Nephron (organoid): Measurements from ENCODE around the gene KCNH2.

ENCODE experiments used
- H3K27ac Mint-ChIP-seq, 3 experiments: 2 replicates each; pipeline ENCODE4 v1.8.0; 2020; ENCODE audit warnings: mixed read lengths in 3 of 3, mild to moderate bottlenecking in 2 of 3, moderate library complexity in 1 of 3
- H3K27me3 Mint-ChIP-seq: 2 replicates; pipeline ENCODE4 v1.8.0; 2021; ENCODE audit warnings: low read depth, mild to moderate bottlenecking, moderate library complexity, mixed read lengths
- H3K36me3 Mint-ChIP-seq: 2 replicates; pipeline ENCODE4 v1.8.0; 2020; ENCODE audit warnings: low read depth, mixed read lengths
- H3K4me1 Mint-ChIP-seq: 2 replicates; pipeline ENCODE4 v1.8.0; 2020; ENCODE audit warnings: mixed read lengths
- H3K4me3 Mint-ChIP-seq, 3 experiments: 2 replicates each; pipeline ENCODE4 v1.8.0; 2020; ENCODE audit warnings: mild to moderate bottlenecking in 3 of 3, mixed read lengths in 3 of 3, moderate library complexity in 2 of 3
- H3K9me3 Mint-ChIP-seq: 2 replicates; pipeline ENCODE4 v1.8.0; 2020; ENCODE audit warnings: mixed read lengths
- TF ChIP-seq, protein P1 (sequence below), 3 experiments: fragments of 200-600 bp; sonication (generic); IDR thresholded peaks; one replicate each; pipeline ENCODE4 v1.5.0; 2021; ENCODE audit warnings: antibody characterized with exemption in 3 of 3; ENCODE audit not compliant: unreplicated experiment in 3 of 3

Gene KCNH2

DNA sequence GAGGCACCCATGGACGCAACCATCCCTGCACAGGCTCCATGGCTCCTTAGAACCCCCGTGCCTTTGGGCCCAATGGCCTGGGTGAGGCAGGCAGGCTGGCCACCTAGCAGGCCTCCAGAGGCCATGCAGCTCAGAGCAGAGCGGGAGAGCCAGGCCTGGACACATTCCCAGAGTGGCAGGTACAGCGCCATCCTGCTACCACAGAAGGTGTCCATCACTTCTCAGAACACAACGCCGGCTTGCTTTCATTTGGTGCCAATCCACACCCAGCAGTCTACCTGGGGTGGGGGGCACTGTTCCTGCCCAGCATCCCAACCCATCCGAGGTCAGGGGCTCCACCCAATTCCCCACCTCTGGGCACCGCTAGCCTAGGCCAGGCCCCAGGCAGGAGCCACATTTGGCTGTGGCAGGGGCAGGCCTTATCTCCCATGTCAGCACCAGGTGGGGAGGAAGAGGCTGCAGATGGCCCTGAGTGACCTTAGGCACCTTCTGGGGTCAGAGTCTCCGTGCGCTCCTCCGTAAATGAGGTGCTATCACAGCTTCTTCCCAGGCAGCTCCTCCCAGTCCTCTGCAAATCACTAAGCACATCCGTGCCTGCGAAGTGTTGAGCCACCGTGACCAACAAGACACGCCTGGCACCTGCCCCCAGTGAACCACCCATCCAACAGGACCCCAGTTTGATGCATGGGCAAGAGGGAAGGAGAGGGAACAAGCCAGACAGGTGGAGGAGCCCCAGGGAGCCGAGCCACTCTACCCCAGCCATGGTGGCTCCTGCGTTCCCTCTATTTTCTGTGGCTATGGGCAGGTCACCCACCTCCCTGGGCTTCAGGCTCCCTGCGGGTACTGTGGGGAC, 14.2 kb downstream of the KCNH2 start:
- Mint-ChIP-seq H3K4me3 (no peak overlapping the region), H3K36me3 (no peaks in the 10 kb centered on the region), H3K27ac (no peak overlapping the region), H3K9me3 (no peaks in the 10 kb centered on the region), H3K4me1 (peaks cover 73% of the 10 kb centered on the region), H3K27me3 (peaks cover 5% of the 10 kb centered on the region)
- TF ChIP-seq, protein P1, sequence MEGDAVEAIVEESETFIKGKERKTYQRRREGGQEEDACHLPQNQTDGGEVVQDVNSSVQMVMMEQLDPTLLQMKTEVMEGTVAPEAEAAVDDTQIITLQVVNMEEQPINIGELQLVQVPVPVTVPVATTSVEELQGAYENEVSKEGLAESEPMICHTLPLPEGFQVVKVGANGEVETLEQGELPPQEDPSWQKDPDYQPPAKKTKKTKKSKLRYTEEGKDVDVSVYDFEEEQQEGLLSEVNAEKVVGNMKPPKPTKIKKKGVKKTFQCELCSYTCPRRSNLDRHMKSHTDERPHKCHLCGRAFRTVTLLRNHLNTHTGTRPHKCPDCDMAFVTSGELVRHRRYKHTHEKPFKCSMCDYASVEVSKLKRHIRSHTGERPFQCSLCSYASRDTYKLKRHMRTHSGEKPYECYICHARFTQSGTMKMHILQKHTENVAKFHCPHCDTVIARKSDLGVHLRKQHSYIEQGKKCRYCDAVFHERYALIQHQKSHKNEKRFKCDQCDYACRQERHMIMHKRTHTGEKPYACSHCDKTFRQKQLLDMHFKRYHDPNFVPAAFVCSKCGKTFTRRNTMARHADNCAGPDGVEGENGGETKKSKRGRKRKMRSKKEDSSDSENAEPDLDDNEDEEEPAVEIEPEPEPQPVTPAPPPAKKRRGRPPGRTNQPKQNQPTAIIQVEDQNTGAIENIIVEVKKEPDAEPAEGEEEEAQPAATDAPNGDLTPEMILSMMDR (IDR thresholded peaks at IDR 0.05; ENCODE audit: unreplicated experiment in 3 of 3): no peak

DNA sequence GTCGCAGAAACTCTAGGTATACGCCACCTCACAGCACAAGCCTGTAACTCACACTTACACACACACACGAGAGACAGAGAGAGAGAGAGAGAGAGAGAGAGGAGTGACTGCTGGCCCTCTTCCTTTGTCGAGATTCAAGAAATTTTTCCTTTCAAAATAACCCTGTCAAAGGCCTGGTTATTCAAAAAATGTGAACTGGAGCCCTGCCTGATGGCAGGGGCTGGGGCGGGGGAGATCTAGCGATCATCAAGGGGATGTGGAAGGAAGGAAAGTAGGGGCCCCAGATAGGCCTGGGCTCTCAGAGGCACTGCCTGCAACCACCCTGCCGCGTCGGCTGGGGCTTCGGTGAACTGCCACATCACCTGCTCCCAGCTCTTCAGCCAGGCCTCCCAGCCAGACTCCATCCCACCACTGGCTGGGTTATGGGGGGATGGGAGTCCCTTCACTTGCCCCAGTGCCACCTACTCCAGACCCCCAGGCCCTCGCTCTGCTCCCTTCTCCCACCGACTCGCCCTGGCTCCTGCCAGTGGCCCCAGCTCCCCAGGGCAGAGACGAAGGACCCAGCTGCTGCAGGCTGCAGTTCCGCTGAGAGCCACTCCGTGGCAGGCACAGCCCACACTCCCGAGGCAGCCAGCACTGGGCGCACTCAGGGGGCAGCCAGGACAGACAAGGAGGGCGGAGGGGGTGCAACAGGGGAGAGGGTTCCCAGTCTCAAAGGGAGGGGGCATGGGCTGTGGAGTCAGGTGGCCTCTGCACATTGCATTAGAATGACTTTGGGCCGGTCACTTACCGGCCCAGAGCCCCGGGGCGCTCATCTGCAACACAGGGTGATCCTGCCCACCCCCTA, 15.3 kb downstream of the KCNH2 start:
- Mint-ChIP-seq H3K9me3 (no peaks in the 10 kb centered on the region), H3K36me3 (no peaks in the 10 kb centered on the region), H3K4me1 (peaks cover 63% of the 10 kb centered on the region), H3K4me3 (peak overlapping the region; percentile 30 to 58 (median 49)), H3K27me3 (peaks cover 5% of the 10 kb centered on the region), H3K27ac (peak overlapping the region; percentile 94 to 97 (median 96))
- TF ChIP-seq, protein P1 (IDR thresholded peaks at IDR 0.05; ENCODE audit: unreplicated experiment in 3 of 3): peak; percentile 93 to 97 (median 94)

GRCh38 chr7:150962290-150962552, 15.9 kb downstream of the KCNH2 start:
- TF ChIP-seq, protein P1 (IDR thresholded peaks at IDR 0.05; ENCODE audit: unreplicated experiment in 3 of 3): no peak
- H3K27ac Mint-ChIP-seq: peak overlapping the region; percentile 94 to 97 (median 96)
- H3K9me3 Mint-ChIP-seq: no peaks in the 10 kb centered on the region

DNA sequence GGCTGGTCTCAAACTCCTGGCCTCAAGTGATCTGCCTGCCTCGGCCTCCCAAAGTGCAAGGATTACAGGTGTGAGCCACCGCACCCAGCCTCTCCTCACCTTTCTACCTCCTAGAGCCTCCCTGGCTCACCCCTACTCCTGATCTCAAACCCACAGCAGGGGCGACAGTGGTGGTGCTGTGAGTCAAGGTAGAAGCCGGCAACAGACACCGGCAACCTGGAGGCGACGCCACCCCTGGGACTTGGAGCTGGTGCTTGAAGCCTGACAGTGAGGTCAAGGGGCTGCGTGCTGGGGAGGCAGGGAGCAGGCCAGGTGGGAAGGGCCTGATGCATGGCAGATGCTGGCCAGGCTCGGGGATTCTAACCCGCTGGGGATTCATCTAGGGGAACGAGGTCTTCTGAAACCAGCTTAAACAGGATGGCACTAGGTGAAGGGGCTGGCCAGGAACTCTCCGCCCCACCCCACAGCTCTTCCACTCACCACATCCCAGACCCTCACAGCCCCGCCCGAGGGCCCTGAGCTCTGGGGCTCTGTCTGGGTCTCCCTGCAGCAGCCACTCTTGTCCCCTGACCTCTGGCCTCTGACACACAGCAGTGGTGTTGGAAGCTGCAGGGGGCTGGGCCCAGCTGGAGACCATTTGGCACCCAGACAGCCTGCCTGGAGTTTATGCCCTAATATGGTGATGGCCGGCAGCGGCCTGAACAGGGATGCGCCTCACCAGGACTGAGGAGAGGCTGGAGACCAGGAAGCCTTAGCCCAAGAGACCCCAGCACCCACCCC, 16.4 kb downstream of the KCNH2 start:
- H3K9me3 Mint-ChIP-seq: no peaks in the 10 kb centered on the region
- H3K27me3 Mint-ChIP-seq: peaks cover 5% of the 10 kb centered on the region
- H3K36me3 Mint-ChIP-seq: no peaks in the 10 kb centered on the region
- peak overlapping the region; percentile 8 to 49 (median 30) for H3K4me3 Mint-ChIP-seq
- H3K27ac Mint-ChIP-seq: peak overlapping the region; percentile 94 to 97 (median 96)
- peaks cover 64% of the 10 kb centered on the region for H3K4me1 Mint-ChIP-seq
- TF ChIP-seq, protein P1 (IDR thresholded peaks at IDR 0.05; ENCODE audit: unreplicated experiment in 3 of 3): no peak

More at GRCh38 chr7:150962290-150962552, 15.9 kb downstream of the KCNH2 start:
- Mint-ChIP-seq H3K27me3 (peaks cover 5% of the 10 kb centered on the region), H3K4me1 (peaks cover 62% of the 10 kb centered on the region), H3K36me3 (no peaks in the 10 kb centered on the region), H3K4me3 (peak overlapping the region; percentile 8 to 49 (median 30))

- Mint-ChIP-seq H3K9me3 (no peaks in the 10 kb centered on the region), H3K36me3 (peaks cover 3% of the 10 kb centered on the region), H3K27ac (peak overlapping the region in 2 of 3 experiments; percentile 82 to 87), H3K4me3 (peak overlapping the region in 1 of 3 experiments; percentile 8), H3K27me3 (peaks cover 4% of the 10 kb centered on the region), H3K4me1 (peaks cover 60% of the 10 kb centered on the region)
- TF ChIP-seq, protein P1 (IDR thresholded peaks at IDR 0.05; ENCODE audit: unreplicated experiment in 3 of 3): no peak
Measured at GRCh38 chr7:150959739-150960734, 18.1 kb downstream of the KCNH2 start.
